A549 (cell line): ENCODE results near the gene IL21R. TPM values are rescaled to one million over a fixed set of nuclear protein-coding genes. Genes with fewer than 3 reads are reported as not detected.
"Not testable (repeated sequence)": the region's sequence is repeated elsewhere in the genome, so short reads cannot be mapped to it uniquely, and the experiment has no call there.

Source experiments
- ATAC-seq, 2 experiments: fragments of 200-7000 bp in 1 of 2; fragments of >200 bp in 1 of 2; cut with Nextera tagmentation in 1 of 2; cut with Tn5 transposase in 1 of 2; 3 replicates each; pipeline versions ENCODE4 v1.8.0 to v1.9.1; 2018 to 2020; ENCODE audit warnings: mild to moderate bottlenecking in 1 of 2, moderate library complexity in 1 of 2
- CTCF ChIA-PET: fragments of 300-600 bp; sonication (Branson Sonifier 250); formaldehyde crosslinking; extraction: SDS; loops from one replicate; lab custom pipeline; 2021; ENCODE audit warnings: antibody characterized with exemption, inconsistent platforms; lab: Yijun Ruan, JAX
- POLR2A ChIA-PET: fragments of 350-600 bp; formaldehyde crosslinking; extraction: SDS; loops from one replicate; lab custom pipeline; 2021; ENCODE audit warnings: antibody characterized with exemption, inconsistent platforms; lab: Yijun Ruan, JAX
- DNase-seq, 2 experiments: peaks; one replicate each; pipeline versions ENCODE4 v3.0.0 to v3.0.0-alpha.2; 2011 to 2016; ENCODE audit warnings: low read depth in 1 of 2, low spot score in 1 of 2
- FAIRE-seq: peaks from 2 replicates; lab custom pipeline; 2011; peaks lifted over from hg19 to GRCh38; lab: Jason Lieb, UNC
- H3K27ac ChIP-seq, 2 experiments: fragments of >200 bp; sonication (Bioruptor Twin); formaldehyde crosslinking; 3 replicates each; pipeline ENCODE4 v1.5.1; 2016 to 2017
- H3K4me1 ChIP-seq: fragments of >200 bp; sonication (Bioruptor Twin); formaldehyde crosslinking; 3 replicates; pipeline ENCODE4 v1.6.1; 2016
- H3K4me2 ChIP-seq: fragments of >200 bp; sonication (Bioruptor Twin); formaldehyde crosslinking; 3 replicates; pipeline ENCODE4 v1.6.1; 2016
- H3K4me3 ChIP-seq: fragments of >200 bp; sonication (Bioruptor Twin); formaldehyde crosslinking; 3 replicates; pipeline ENCODE4 v1.5.1; 2016
- H3K9me3 ChIP-seq: fragments of >200 bp; sonication (Bioruptor Twin); formaldehyde crosslinking; 3 replicates; pipeline ENCODE4 v1.6.1; 2016
- BHLHE40 ChIP-seq: IDR thresholded peaks from 2 replicates; pipeline ENCODE4 v1.6.1; 2012; ENCODE audit warnings: low read depth, low read length, inconsistent platforms
- CBX8 ChIP-seq: fragments of 200-600 bp; sonication (generic); IDR thresholded peaks from 2 replicates; pipeline ENCODE4 v1.6.1; 2016
- CEBPB ChIP-seq, 2 experiments: fragments of >200 bp in 1 of 2; sonication (Bioruptor Twin) in 1 of 2; formaldehyde crosslinking in 1 of 2; IDR thresholded peaks; 2 replicates each; pipeline ENCODE4 v1.6.1; 2012 to 2016
- E2F6 ChIP-seq: IDR thresholded peaks from 2 replicates; pipeline ENCODE4 v1.6.1; 2012; ENCODE audit warnings: low read depth, borderline replicate concordance
- EHF ChIP-seq: fragments of 250-450 bp; sonication (Bioruptor Pico); IDR thresholded peaks from 2 replicates; pipeline ENCODE4 v1.5.0; 2020; ENCODE audit warnings: mild to moderate bottlenecking
- ESRRA ChIP-seq: fragments of 150-350 bp; IDR thresholded peaks from 2 replicates; pipeline ENCODE4 v1.6.1; 2014; ENCODE audit warnings: mild to moderate bottlenecking, low read length, borderline replicate concordance
- FOSL2 ChIP-seq, 2 experiments: fragments of 450-650 bp in 1 of 2; fragments of >200 bp in 1 of 2; sonication (Bioruptor Twin) in 1 of 2; formaldehyde crosslinking; IDR thresholded peaks; 2 replicates each; pipeline versions ENCODE4 v1.5.0 to v1.6.1; 2016 to 2020; ENCODE audit warnings: mild to moderate bottlenecking in 1 of 2, moderate library complexity in 1 of 2
- HEYL ChIP-seq: fragments of 250-450 bp; sonication (Bioruptor Pico); IDR thresholded peaks from 2 replicates; pipeline ENCODE4 v1.8.0; 2021; ENCODE audit warnings: mild to moderate bottlenecking, moderate library complexity
- HOXB13 ChIP-seq: fragments of 250-450 bp; sonication (Bioruptor Pico); IDR thresholded peaks from 2 replicates; pipeline ENCODE4 v1.5.0; 2020; ENCODE audit warnings: low read depth, mild to moderate bottlenecking, moderate library complexity
- MAFK ChIP-seq: fragments of 450-650 bp; IDR thresholded peaks from 2 replicates; pipeline ENCODE4 v1.6.1; 2014; ENCODE audit not compliant: partially characterized antibody
- MAZ ChIP-seq: fragments of 150-350 bp; IDR thresholded peaks from 2 replicates; pipeline ENCODE4 v1.6.1; 2014; ENCODE audit warnings: antibody characterized with exemption, low read depth, low read length, borderline replicate concordance
- NFE2L2 ChIP-seq: fragments of 150-350 bp; conservative IDR thresholded peaks from 2 replicates; pipeline ENCODE4 v1.6.1; 2014; ENCODE audit warnings: low read length
- PHF8 ChIP-seq: fragments of 200-600 bp; sonication (generic); IDR thresholded peaks from 2 replicates; pipeline ENCODE4 v1.6.1; 2016; ENCODE audit warnings: low read depth, mild to moderate bottlenecking, antibody characterized with exemption, moderate library complexity, borderline replicate concordance
- POLR2A ChIP-seq: IDR thresholded peaks from 2 replicates; pipeline ENCODE4 v1.6.1; 2012; ENCODE audit warnings: mild to moderate bottlenecking, low read length
- POLR2AphosphoS2 ChIP-seq: conservative IDR thresholded peaks from 2 replicates; pipeline ENCODE4 v1.6.1; 2012; ENCODE audit warnings: low read length, improper control_type of control experiment, inconsistent platforms
- RARB ChIP-seq: fragments of 250-450 bp; sonication (Bioruptor Pico); IDR thresholded peaks from 2 replicates; pipeline ENCODE4 v1.8.0; 2021; ENCODE audit warnings: mild to moderate bottlenecking, moderate library complexity
- RCOR1 ChIP-seq: fragments of 150-350 bp; IDR thresholded peaks from 2 replicates; pipeline ENCODE4 v1.6.1; 2014; ENCODE audit warnings: antibody characterized with exemption, low read length, low read depth
- RFX5 ChIP-seq: fragments of 450-650 bp; IDR thresholded peaks from 2 replicates; pipeline ENCODE4 v1.7.1; 2014; ENCODE audit warnings: antibody characterized with exemption, mild to moderate bottlenecking, moderate library complexity
- SMC3 ChIP-seq: fragments of >200 bp; sonication (Bioruptor Twin); formaldehyde crosslinking; IDR thresholded peaks from 3 replicates; pipeline ENCODE4 v1.6.1; 2018; ENCODE audit warnings: inconsistent platforms
- SREBF2 ChIP-seq: fragments of 450-650 bp; IDR thresholded peaks from 2 replicates; pipeline ENCODE4 v1.6.1; 2014; ENCODE audit warnings: mild to moderate bottlenecking, moderate library complexity
- TP53 ChIP-seq: fragments of 250-450 bp; sonication (Bioruptor Pico); IDR thresholded peaks from 2 replicates; pipeline ENCODE4 v1.5.0; 2021; ENCODE audit warnings: mild to moderate bottlenecking, moderate library complexity
- ZNF302 ChIP-seq: fragments of 250-450 bp; sonication (Bioruptor Pico); IDR thresholded peaks from 2 replicates; pipeline ENCODE4 v1.9.0; 2021; ENCODE audit warnings: inconsistent platforms, mild to moderate bottlenecking, moderate library complexity
- WGBS: methylation state at CpG from one replicate; pipeline ENCODE4 v1.1.6; 2017; ENCODE audit errors: missing lambda C conversion rate; 5-methylcytosine and 5-hydroxymethylcytosine counted together
- polyA plus RNA-seq, 4 experiments: library from polyadenylated mRNA; depleted of rRNA in 3 of 4; stranded (reverse); fragments of >200 nt; fragmentation: RNase III in 1 of 4; extraction: RNeasy Plus Mini Kit Qiagen cat#74134 plus additional on column Dnase treatment in 1 of 4; gene quantifications; 2 replicates in 3 of 4; 3 replicates in 1 of 4; pipeline ENCODE4 v1.2.3, GENCODE V29; 2011 to 2017

Gene IL21R
- polyA plus RNA-seq, 2 of the 4 experiments (the other 2 are of a cell fraction) = 0.04 to 0.09 TPM

GRCh38 chr16:27452569-27453493 is 50.9 kb downstream of the IL21R start:
- Histone ChIP-seq H3K27ac (no peak overlapping the region), H3K9me3 (no peaks in the 10 kb centered on the region), H3K4me3 (no peak overlapping the region), H3K4me2 (no peak overlapping the region), H3K4me1 (no peaks in the 10 kb centered on the region)
- ChIA-PET CTCF (interaction anchor here (0.9 to 2.4 kb wide), 10 partner anchors 9 to 325 kb away, joined by 3 to 13 read pairs (median 4); no protein-coding TSS in a partner anchor), POLR2A (interaction anchor here (1.2 kb wide), 1 partner anchor 249 kb away, joined by 4 read pairs; the partner anchor contains the start of gene KDM8)
- TF ChIP-seq SREBF2 (no peak), E2F6 (no peak), ZNF302 (CRISPR knock-in tag) (no peak)
- WGBS = 55% methylated on average over 16 of the region's 16 CpGs
- ATAC-seq = no peak
- DNase-seq = no peak
- no peak for FAIRE-seq

GRCh38 chr16:27453494-27453825 is 51.5 kb downstream of the IL21R start:
- 77% methylated on average over 3 of the region's 3 CpGs for WGBS
- FAIRE-seq (no peak), DNase-seq (no peak), ATAC-seq (no peak)
- no peak for TF ChIP-seq POLR2AphosphoS2
- no peak for TF ChIP-seq CBX8
- TF ChIP-seq POLR2A = no peak
- no peak for TF ChIP-seq PHF8
- TF ChIP-seq EHF (CRISPR knock-in tag) = no peak
- no peak for TF ChIP-seq HOXB13 (CRISPR knock-in tag)
- TF ChIP-seq CEBPB (IDR thresholded peaks at IDR 0.05) = no peak
- no peak for TF ChIP-seq RARB (CRISPR knock-in tag)
- no peak for TF ChIP-seq SMC3
- TF ChIP-seq HEYL = no peak
- TF ChIP-seq MAFK = no peak
- TF ChIP-seq BHLHE40 = no peak
- no peak for TF ChIP-seq RFX5
- no peak for TF ChIP-seq FOSL2 (IDR thresholded peaks at IDR 0.05)
- no peak for TF ChIP-seq FOSL2 (CRISPR knock-in tag; IDR thresholded peaks at IDR 0.05)
- no peak for TF ChIP-seq SREBF2
- TF ChIP-seq NFE2L2 = no peak
- TF ChIP-seq TP53 (CRISPR knock-in tag) = no peak
- TF ChIP-seq RCOR1 = no peak
- H3K4me2 ChIP-seq = no peak overlapping the region
- H3K27ac ChIP-seq = no peak overlapping the region
- H3K4me3 ChIP-seq = no peak overlapping the region
- H3K9me3 ChIP-seq = no peaks in the 10 kb centered on the region
- ChIA-PET POLR2A (interaction anchor here (1.2 kb wide), 1 partner anchor 250 kb away, joined by 4 read pairs; the partner anchor contains the start of gene KDM8), CTCF (interaction anchor here (0.8 to 2.4 kb wide), 9 partner anchors 9 to 326 kb away, joined by 3 to 13 read pairs (median 3); no protein-coding TSS in a partner anchor)
- H3K4me1 ChIP-seq = no peaks in the 10 kb centered on the region

- no peak for ATAC-seq
- no peak for TF ChIP-seq E2F6
- no peak for TF ChIP-seq ESRRA
- TF ChIP-seq CBX8 = no peak
- TF ChIP-seq MAZ = no peak
- CTCF ChIA-PET = interaction anchor here (1.0 to 2.4 kb wide), 4 partner anchors 88 to 301 kb away, joined by 3 to 13 read pairs (median 6); no protein-coding TSS in a partner anchor
- DNase-seq = no peak
- no peak overlapping the region for H3K4me2 ChIP-seq
- no peaks in the 10 kb centered on the region for H3K4me1 ChIP-seq
- POLR2A ChIA-PET = no interaction called here
- no peak overlapping the region for H3K27ac ChIP-seq
- WGBS = 72% methylated on average over 12 of the region's 12 CpGs
- no peak for FAIRE-seq
- H3K9me3 ChIP-seq = no peaks in the 10 kb centered on the region
- H3K4me3 ChIP-seq = no peak overlapping the region
Measured at GRCh38 chr16:27455700-27456099, 53.7 kb downstream of the IL21R start.

GRCh38 chr16:27457605-27457900 is 55.6 kb downstream of the IL21R start:
- CTCF ChIA-PET = interaction anchor here (0.7 to 1.7 kb wide), 5 partner anchors 10 to 233 kb away, joined by 3 to 7 read pairs (median 4); no protein-coding TSS in a partner anchor
- FAIRE-seq, H3K4me2 ChIP-seq, ATAC-seq, H3K27ac ChIP-seq, POLR2A ChIA-PET, H3K4me3 ChIP-seq, H3K4me1 ChIP-seq, DNase-seq, H3K9me3 ChIP-seq: not testable (repeated sequence)
- WGBS = 74% methylated on average over 17 of the region's 17 CpGs
